Measurements from ENCODE around the gene KRT36. TPM values are rescaled to one million over a fixed set of nuclear protein-coding genes. Genes with fewer than 3 reads are reported as not detected.

The KRT36 gene
- total and polyA plus RNA-seq, 2 of the 8 experiments (the other 6 are each of a cell fraction or from before 2014, with no cell fraction given): not detected

DNA sequence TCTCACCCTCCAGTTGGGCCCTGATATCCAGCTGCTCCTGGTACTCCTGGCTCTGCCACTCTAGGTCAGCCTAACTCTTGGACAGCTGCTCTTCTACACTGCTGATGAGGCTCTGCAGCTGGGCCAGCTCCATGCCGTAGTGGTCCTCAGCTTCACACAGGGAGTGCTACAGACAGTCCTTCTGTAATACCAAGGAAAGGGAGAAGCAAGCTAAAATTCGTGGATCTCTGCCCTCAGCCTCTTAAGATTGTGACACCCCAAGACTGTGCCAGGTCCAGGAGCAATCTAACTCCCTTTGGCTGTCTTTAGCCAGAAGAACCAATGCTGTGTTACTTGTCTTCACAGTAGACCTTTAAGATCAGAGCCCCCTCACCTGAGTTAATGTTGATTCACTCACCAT lies 41.2 kb downstream of the KRT36 start (continued):
- no peak for TF ChIP-seq CHD7 (IDR thresholded peaks at IDR 0.05; ENCODE audit: insufficient replicate concordance, low read length)
- TF ChIP-seq TAF7 (optimal IDR thresholded peaks at IDR 0.05; ENCODE audit: borderline replicate concordance, low read depth, low read length): no peak
- TF ChIP-seq ZNF274 (IDR thresholded peaks at IDR 0.05; ENCODE audit: borderline replicate concordance, extremely low read depth, low read length): no peak
- no peak for TF ChIP-seq TCF12 (IDR thresholded peaks at IDR 0.05; ENCODE audit: low read depth, low read length)
- no peak for TF ChIP-seq SIX5 (IDR thresholded peaks at IDR 0.05; ENCODE audit: low read depth, low read length)
- no peak for TF ChIP-seq TAF1 (IDR thresholded peaks at IDR 0.05; ENCODE audit: low read depth, low read length)
- TF ChIP-seq KDM1A (IDR thresholded peaks at IDR 0.05; ENCODE audit: borderline replicate concordance, low read length): no peak
- TF ChIP-seq BRCA1 (IDR thresholded peaks at IDR 0.05; ENCODE audit: low read depth, low read length): no peak
